Stimulated activated naive CD4-positive, alpha-beta T cell treated with Interleukin-2 at 50 U/mL for 16 hours (primary cell): ENCODE data around the gene PEX14.

ENCODE experiments used
- DNase-seq: peaks from one replicate; lab custom pipeline; 2025; lab: John Stamatoyannopoulos, UW

PEX14 gene

DNA sequence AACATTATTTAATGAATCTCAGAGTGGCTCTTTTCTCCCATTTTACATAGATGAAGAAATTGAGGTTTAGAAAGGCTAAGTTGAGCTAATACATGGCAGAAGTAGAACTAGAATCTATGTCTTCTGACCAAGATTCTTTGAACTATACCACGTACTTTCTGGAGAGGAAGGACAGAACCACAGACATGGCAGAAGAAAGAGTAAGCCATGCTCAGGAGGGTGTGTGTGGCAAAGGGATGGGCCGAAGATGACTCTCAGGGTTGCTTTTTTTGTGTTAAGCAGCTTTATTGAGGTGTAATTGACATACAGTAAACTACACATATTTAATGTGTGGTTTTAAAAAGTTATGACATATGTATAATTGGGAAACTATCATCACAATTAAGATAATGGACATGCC, 69.5 kb downstream of the PEX14 start:
- no peak for DNase-seq

GRCh38 chr1:10546896-10547295, 72.1 kb downstream of the PEX14 start:
- no peak for DNase-seq

DNA sequence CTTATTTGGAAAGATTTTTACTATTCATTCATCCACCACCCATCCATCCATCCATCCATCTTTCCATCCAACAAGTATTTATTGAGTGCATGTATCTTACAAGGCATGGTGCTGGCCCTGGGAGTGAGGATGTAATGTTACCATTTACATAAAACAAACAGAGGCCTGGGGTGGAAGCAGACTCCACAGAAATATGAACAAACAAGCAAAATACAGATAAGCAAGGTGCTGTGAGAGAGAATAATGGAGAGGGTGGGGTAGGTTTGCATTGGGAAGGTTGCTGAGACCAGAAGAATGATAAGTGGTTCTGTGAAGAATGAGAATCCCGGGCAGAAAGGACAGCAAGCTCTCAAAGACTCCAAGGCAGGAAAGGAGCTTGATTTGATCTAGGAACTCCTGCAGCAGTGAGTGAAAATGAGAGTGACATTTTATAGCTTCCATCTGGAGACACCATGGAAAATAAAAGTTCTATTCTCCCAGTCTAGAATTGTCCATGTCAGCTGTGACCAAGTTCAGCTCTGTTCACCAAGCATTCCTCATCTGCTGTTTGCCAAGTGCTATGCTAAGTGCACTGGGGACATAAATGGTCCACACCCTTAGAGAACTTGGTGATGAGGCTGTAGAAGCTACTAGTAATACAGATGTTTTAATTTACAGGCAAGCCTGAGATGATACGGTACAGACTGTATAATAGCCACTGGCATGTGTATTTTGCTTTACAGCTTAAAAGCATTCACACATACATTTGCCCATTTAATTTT, 75.3 kb downstream of the PEX14 start:
- no peak for DNase-seq

- DNase-seq: no peak
These were observed 78.4 kb downstream of the PEX14 start for GRCh38 chr1:10553118-10553517.

GRCh38 chr1:10555635-10556429, 81.1 kb downstream of the PEX14 start:
- DNase-seq: no peak

DNA sequence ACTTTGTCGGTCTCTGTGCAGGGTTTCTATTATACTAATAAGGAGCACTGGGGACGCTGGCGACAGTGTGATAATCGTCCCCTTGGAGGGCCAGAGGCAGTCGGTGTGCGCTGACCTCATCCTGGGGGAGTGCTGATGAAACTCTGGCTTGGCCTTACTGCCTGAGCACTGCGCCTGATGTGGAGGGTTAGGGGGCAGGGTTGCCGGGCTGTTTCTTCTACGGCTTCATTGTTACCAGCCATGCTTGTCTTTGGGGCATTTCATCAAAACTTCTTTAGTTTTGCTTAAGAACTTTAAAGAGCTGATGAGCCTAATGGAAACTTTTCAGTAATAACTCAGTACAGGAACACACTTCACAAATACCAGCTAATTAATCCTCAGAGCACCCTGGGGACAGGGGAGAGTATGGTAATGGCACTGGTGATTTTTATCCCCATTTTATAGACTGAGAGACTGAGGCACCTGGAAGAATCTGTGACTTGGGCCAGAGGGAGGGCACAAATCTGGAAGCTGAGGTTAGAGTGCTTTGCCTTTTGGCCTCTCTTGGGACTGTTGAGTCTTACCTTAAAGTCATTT, 81.8 kb downstream of the PEX14 start:
- no peak for DNase-seq

- no peak for DNase-seq
These were observed 83.0 kb downstream of the PEX14 start for GRCh38 chr1:10557714-10558113.

DNA sequence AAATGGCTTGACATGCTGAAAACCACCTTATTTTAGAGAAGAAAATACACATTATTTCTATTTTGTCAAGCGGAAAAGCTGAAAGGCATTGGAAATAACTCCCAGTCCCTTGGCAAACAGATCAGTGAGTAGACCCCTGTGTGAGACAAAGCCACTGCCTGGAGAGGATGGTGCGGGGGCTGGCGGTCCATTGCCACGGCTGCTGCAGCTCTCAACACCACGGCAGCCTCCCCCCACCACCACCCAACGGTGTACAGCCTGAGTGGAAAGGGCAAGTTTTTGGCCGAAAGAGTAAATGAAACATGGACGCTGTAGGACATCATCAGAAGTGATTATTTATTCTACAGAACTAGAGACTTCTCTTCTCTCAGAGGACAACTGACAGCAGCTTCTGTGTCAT, 84.6 kb downstream of the PEX14 start:
- DNase-seq: no peak

DNA sequence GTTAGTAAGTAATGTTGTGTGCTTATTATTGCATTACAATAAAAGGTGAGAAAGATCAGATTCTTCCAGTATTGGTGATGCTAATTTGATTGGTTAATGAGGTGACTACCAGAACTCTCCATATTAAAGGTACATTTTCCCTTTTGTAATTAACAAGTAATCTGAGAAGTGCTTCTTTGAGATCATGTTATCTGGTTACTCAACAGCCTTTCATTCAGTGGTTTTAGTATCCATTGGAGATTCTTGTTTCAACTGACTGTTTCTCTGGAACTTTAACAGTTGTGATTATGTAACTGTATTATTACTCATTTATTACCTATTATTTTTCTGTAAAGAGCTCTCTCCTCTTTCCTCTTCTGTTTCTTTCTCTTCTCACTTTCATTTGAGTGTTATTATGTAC, 86.7 kb downstream of the PEX14 start:
- DNase-seq: no peak

GRCh38 chr1:10561955-10562354, 87.2 kb downstream of the PEX14 start:
- DNase-seq: no peak

DNA sequence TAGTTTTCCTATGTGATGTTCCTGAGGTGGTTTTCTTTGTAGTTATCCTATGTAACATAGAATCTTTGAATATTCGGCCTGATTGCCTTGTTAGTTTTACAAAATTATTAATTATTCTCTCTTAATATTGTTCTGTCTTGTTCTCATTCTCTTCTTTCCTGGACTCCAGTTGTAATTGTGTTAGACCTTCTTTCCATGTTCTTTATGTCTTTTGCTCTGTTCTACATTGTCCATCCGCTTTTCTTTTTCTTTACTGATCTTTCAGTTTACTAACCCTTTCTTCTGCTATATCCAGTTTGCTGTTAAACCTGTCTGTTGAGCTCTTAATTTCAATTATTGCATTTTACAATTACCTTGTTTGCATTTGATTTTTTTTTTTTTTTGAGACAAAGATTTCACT, 89.3 kb downstream of the PEX14 start:
- DNase-seq: no peak

GRCh38 chr1:10569531-10569930, 94.8 kb downstream of the PEX14 start:
- no peak for DNase-seq

- DNase-seq: no peak
These were observed 100.9 kb downstream of the PEX14 start for GRCh38 chr1:10575616-10576015.

DNA sequence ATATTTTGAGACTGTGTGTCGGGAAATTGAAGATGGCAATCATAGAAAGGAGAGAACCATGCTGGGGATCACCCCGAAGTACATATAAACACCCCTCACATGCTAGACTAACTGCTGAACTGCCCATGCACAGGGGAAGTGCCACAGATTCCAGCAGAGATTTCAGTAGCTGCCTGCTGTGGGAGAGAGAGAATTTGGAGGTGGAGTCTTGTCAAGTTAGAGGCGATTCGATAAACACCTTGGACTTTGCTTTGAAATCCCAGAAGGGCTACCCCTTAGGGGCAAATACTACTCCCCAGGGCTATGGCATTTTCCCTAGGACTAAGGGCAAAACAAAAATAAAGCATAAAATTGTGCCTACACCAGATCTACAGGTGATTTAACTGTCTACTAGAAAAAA, 103.3 kb downstream of the PEX14 start:
- DNase-seq: no peak

DNA sequence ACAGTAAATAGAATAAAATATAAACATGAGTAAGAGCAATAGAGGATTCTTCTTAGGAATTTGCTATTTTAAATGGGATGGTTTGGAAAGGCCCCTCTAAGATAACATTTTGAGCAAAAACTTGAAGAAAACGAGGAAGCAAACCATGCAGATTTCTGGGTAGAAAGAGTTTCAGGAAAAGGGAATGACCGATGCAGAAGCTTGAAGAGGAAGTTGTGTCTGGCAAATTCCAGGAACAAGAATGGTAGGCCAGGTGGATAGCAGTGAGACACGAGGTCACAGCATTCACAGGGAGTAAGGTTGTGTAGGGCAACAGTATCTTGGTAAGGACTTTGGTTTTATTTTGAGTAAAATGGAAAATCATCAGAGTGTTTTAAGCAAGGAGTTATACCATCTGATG, 108.9 kb downstream of the PEX14 start:
- no peak for DNase-seq

GRCh38 chr1:10585242-10585641, 110.5 kb downstream of the PEX14 start:
- no peak for DNase-seq

DNA sequence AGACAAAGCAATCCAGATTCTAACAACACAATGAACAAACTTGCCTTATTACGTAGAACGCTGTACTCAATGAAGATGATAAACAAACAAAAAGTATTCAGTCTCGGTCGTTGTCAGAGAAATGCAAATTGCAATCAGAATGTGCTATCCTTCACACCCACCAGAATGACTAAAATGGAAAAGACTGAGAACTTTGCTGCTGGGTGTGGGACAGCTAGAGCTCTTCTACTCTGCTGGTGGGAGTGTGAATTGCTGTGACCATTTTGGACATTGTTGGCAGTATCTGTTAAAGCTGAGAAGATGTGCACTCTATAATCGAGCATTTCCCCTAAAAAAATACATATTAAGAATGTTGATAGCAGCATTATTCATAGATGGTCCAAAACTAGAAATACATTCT, 111.4 kb downstream of the PEX14 start:
- DNase-seq: no peak

GRCh38 chr1:10588640-10589039, 113.9 kb downstream of the PEX14 start:
- no peak for DNase-seq

GRCh38 chr1:10589074-10589473, 114.3 kb downstream of the PEX14 start:
- DNase-seq: no peak

DNA sequence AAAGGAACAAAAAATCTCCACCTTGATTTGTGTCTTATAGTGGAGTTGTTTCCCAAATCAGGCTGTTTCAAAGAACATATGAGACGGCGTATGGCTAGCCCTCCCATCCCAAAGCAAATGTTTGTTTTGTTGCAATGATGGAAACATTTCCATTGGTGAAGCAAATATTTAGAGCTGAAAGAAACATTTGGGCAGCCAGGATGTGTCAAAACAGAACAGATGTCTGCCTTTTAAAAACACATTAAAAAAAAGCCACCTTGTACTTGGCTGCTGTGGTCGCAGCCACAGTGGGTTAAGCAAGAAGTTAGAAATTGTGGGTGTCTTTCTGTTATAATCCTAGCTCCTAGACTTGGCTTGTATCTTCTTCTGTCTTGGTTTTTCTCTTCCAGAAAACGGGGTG, 116.3 kb downstream of the PEX14 start:
- DNase-seq: no peak

DNA sequence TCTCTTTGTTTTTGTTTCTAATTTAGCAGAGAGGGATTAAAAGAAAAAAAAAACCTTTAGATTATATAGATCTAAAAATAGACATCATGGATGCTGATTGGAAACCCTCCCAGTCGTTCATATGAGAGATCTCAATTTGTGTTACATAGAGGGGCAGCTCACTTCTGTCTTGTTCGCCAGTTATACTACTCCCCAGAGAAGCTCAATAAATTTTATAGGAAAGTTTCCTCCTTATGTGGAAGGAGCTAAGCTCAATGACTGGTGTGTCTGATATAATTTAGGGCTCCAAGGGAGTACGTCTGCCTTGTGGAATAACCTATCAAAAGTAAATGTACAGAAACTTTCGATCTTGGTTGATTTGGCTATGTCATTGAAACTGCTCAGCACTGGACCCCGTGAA, 117.6 kb downstream of the PEX14 start:
- DNase-seq: no peak

DNA sequence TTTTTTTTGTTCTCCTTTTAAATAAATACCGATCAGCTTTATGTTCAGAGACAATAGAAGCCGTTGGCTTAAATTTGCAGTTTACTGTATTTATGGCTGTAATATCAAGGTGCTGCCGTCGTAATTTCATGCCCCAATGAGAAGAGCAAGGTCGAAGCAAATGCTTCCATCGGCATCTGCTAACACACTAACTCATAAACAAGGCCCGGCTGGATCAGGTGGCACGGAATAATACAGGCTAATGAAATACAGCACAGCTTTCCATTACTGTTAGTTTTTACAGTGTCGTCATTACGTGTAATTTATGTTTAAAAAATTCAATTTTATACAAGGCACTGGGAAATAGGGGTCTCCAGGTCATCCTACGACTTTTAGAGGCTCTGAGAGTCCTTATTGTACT, 119.0 kb downstream of the PEX14 start:
- DNase-seq: no peak

GRCh38 chr1:10594595-10595223, 120.0 kb downstream of the PEX14 start:
- no peak for DNase-seq
